ENCODE measurements around the gene KRT3. TPM values are rescaled to one million over a fixed set of nuclear protein-coding genes. Genes with fewer than 3 reads are reported as not detected.

KRT3 gene
- total RNA-seq: not detected in 2 replicates

DNA sequence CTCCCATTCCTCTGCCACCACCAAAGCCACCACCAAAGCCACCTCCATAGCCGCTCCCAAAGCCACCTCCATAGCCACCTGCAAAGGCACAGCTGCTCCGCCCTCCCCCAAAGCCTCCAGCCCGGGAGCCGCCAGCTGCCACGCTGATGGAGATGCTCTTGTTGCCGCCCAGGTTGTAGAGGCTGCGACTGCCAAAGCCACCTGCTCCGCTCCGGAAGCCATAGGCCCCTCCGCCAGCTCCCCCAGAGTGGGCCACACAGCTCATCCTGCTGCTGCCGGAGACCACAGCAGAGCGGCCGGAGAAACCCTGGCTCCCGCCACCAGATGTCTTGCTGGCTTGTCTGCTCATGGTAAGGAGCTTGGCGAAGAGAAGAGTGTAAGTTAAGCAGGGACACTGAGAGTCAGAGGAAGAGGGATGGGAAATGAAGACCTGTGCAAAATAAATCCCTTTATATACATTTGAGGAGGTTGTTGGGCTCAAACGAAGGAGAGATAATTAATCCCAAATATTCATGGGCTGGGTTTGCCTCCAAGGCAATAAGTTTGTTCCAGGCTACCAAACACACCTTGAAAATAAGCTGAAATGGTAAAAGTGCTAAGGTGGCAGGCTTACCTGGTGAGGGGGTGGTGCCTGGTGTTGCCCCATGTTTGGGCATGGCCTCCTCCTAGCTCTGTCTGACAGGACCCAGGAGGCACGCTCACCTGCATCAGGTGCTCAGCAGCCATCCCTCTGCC is at the start of gene KRT3:
KRT3 (minus strand) TSS at position 424 of the 735 bp plus-strand sequence; CDS start at position 349, 75 bp downstream.

DNA sequence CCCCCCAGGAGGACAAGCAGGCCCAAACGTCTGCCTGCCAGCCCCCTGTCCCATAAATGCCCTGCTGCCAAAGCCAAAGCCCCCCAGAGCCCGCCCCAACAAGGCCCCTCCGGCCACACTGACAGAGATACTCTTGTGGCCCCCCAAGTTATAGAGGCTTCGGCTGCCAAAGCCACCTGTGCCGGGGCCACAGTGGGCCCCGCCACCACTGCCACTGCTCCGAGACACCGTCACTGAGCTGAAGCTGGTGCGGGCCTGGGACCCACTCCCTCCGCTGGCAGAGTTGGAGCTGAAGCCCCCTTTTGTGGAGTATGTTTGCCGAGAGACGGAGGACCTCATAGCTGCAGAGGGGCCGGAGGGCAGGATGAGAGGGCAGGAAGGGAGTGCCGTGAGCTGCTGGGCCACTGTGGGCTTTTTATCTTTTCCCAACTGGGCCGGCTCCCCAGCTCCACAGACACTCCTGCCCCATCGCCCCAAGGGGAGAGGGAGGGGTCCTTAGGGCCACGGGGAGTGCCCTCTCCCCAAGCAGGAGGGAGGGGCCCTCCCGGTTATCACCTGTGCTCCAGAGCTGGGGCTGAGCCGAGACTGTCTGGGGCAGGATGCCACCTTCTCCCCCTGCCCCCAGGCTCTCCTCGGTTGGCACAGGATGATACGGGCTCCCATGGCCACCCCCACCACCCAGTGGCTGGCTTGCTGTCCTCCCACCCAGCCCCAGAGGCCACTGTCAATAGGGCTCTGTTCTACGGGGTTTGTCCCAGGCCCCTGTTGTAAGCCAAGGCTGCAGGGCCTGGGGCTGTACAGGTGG is 38.2 kb upstream of the KRT3 start, which contains the start of gene KRT79:
KRT79 (minus strand) TSS at position 390 of the 805 bp plus-strand sequence; CDS start at position 339, 51 bp downstream.

DNA sequence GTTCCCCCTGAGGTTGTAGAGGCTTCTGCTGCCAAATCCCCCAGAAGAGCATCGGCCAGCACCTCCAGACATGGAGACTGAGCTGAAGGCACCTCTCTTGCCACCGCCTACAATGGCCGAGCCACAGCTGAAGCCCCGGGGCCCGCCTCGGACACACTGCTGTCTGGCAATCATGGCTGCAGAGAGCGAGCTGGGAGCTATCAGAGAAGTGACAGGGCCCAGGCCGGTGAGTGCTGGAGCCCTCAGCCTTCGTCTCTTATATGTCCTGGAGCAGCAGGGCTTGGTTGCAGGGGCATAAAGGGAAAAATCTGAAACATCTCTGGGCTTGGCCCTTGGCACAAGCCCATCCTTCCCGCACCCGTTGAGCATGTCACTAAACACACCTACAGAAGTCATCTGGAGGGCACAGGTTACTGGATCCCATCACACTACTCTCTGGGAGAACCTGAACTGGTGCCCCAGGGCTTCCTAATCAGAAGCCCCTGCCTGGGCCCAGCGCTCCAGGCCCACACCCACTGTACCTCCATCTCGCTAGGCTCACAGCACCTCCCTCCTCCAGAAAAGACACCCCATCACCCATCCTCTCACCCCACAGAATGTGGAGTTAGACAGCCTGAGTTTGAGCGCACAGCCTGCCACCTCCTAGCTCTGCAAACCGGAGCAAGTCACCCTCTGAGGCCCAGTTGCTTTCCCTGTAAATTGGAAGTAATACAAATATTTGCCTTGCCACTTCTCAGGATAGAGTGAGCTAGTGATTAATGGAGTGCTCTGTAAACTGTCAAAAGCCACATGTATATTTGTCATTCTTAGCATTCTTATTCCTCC is 18.2 kb upstream of the KRT3 start, which contains the start of gene KRT4:
KRT4 (minus strand) TSS at position 232 of the 825 bp plus-strand sequence; CDS start at position 174, 58 bp downstream.

GRCh38 chr12:52776913-52777395 is 19.0 kb downstream of the KRT3 start, which contains the start of gene KRT76:
Gene KRT76, minus strand, starts transcription at chr12:52777345. Its CDS starts 54 bp downstream, at chr12:52777291.

Small RNA genes lying within 50 kb of the gene (small RNA-seq; reads per million reads assigned to genes)
- gene AC107016.2 (ENCODE audit: low replicate concordance): not detected

Other genes starting within 250 kb of the KRT3 start
- not detected in 2 replicates for gene KRT71, start 243.0 kb downstream of the KRT3 start, total RNA-seq
- not detected in 2 replicates for gene KRT74, start 222.3 kb downstream of the KRT3 start, total RNA-seq
- not detected in 2 replicates for gene KRT72, start 194.7 kb downstream of the KRT3 start, total RNA-seq
- not detected in 2 replicates for gene KRT73, start 177.6 kb downstream of the KRT3 start, total RNA-seq
- not detected in 2 replicates for gene KRT2, start 143.9 kb downstream of the KRT3 start, total RNA-seq
- gene KRT1, start 115.7 kb downstream of the KRT3 start, total RNA-seq: not detected in 2 replicates
- not detected in 2 replicates for gene KRT77, start 92.6 kb downstream of the KRT3 start, total RNA-seq
- not detected in 2 replicates for gene KRT76, start 18.8 kb downstream of the KRT3 start, total RNA-seq
- 0.14 TPM in 1 of 2 replicates, not detected in the other for gene KRT4, start 18.0 kb upstream of the KRT3 start, total RNA-seq
- gene KRT79, start 38.2 kb upstream of the KRT3 start, total RNA-seq: 0.72 TPM in 1 of 2 replicates, not detected in the other
- not detected in 2 replicates for gene KRT78, start 52.9 kb upstream of the KRT3 start, total RNA-seq
- 217 and 272 TPM in 2 replicates for gene KRT8, start 109.0 kb upstream of the KRT3 start, total RNA-seq
- 1,776 and 1,872 TPM in 2 replicates for gene KRT18, start 153.0 kb upstream of the KRT3 start, total RNA-seq
- gene EIF4B, start 210.3 kb upstream of the KRT3 start, total RNA-seq: 649 and 1,935 TPM in 2 replicates

Measured in placental pericyte (primary cell).